ENCODE measurements around the gene RUSF1.
"Not testable (repeated sequence)": the region's sequence is repeated elsewhere in the genome, so short reads cannot be mapped to it uniquely, and the experiment has no call there.

RUSF1 gene

DNA sequence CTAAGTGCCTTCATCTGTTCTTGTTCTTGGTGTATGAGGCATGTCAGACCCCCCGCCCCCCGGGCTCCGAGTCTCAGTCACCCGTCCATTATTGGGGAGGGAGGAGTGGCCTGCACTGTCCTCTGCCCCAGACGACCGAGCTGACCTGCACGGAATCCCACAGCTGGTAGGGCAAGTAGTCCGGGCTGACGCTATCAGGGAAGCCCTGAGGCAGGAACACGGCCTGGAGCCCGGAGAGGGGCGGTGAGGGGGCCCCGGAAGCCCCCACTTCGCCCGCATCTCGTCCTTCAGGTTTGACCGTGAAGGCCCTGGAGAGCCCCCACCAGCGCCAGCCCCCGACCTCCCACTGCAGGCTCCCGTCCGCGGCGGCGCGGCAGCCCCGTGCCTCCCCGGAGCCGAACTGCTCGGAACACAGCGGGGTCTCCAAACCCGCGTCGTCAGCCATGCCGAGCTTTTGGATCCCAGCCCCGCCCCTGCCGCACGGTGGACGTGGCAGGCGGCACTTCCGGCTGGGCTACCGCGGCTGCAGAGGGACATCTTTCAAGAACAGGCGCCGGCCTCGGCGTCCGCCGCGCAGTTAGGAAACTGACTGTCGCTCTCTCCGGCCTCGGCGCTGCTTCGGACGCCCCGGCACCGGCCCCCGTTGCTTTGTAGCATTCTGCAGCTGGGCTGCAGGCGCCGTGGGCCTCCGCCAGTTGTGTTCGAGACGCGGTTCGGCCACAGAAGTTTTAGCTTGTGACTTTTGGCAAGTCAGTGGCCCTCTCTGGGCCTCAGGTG, at the start of gene RUSF1:
RUSF1 (minus strand) TSS at position 463 of the 777 bp plus-strand sequence; CDS start at position 445, 18 bp downstream.
- DNase-seq = peak; percentile 61

DNA sequence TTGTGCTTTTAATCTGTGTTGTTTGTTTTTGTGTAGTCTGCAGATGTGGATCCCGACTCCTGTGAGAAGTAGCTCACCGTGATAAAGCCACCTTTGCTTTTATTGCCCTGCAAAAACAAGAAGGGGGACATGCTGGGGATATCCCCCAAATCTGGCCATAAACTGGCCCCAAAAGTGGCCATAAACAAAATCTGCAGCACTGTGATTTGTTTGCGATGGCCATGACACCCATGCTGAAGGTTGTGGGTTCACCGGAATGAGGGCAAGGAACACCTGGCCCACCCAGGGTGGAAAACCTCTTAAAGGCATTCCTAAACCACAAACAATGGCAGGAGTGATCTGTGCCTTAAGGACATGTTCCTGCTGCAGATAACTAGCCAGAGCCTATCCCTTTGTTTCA, 34.6 kb upstream of the RUSF1 start:
- DNase-seq = no peak

DNA sequence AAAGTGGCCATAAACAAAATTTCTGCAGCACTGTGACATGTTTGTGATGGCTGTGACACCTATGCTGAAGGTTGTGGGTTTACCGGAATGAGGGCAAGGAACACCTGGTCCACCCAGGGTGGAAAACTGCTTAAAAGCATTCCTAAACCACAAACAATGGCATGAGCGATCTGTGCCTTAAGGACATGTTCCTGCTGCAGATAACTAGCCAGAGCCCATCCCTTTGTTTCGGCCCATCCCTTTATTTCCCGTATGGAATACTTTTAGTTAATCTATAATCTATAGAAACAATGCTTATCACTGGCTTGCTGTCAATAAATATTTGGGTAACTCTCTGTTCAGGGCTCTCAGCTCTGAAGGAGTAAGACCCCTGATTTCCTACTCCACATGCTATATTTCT, 31.6 kb upstream of the RUSF1 start:
- not testable (repeated sequence) for DNase-seq

DNA sequence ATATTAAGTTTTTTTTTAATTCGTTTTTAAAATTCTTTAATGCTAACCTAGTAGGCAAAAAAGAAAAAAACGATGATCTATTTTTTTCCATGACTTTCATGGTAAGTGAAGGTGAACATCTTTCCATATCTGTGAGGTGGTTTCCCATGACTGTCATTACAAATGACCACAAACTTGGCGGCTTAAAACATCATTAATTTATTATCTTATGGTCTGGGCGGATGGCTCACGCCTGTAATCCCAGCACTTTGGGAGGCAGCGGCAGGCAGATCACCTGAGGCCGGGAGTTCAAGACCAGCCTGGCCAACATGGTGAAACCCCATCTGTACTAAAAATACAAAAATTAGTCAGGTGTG, 30.0 kb upstream of the RUSF1 start:
- DNase-seq = not testable (repeated sequence)

DNA sequence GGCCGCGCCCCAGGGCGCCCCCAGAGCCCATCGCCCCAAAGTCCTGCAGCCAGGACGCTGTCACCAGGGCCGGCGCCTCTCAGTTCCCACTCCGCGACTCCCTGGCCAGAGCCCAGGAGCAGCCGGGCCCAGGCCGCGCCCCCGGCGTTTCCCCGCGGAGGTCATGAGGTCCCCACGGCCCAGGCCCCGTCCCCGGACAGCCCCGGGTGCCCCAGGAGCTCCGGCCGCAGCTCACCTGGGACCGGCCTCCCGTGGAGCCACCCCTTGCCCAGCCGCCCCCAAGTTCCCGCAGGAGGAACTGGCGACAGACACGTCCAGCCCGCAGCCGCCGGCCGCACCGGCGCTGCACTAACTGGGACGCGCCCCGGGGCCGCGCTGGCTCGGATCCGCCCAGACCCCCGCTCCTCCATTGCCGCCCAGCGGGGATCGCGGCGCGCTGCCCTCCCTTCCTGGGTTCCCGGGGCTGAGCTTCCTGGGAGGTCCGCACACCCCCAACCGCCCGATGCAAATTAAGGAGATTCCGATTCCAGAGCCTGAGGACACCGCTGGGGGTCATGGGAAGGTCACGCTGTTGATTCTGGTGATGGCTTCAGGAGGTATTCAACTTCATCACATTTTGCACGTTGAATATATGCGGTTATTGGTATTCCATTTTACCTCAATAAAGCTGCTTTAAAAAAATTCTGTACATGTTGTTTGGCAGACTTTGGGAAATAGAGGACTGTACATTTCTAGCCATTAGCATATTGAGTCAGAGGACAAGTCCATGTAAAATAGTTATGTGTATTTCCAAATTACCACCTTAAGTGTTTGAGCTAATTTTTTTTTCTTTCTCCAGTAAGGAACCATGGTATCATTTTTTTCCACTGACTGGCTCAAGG, 29.4 kb upstream of the RUSF1 start:
- DNase-seq = no peak

DNA sequence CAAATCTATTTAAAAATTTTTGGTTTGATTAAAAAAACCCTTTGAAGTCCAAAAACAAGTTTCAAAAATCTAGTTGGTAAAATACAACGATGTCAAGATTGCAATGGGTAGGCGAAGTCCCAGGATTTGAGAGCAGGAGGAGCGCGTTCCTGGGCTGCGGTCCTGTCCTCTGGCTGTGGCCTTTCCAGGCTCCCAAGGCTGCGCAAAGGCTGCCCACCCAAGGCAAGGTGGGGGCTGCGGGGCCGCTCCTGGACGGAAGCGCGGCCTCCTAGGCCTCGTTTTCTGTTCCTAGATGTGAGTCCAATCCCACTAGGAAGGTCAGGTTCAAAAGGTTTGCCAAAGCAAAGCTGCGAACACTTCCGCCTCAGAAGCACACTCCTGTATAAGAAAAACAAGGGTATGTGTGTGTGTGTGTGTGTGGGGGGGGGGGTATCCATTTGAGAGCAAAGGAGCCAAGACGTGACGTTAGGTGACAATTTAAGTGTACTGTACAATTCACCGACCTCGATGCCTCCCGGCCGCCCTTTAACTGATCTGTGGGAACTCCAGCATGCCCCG, 28.7 kb upstream of the RUSF1 start:
- DNase-seq = no peak

DNA sequence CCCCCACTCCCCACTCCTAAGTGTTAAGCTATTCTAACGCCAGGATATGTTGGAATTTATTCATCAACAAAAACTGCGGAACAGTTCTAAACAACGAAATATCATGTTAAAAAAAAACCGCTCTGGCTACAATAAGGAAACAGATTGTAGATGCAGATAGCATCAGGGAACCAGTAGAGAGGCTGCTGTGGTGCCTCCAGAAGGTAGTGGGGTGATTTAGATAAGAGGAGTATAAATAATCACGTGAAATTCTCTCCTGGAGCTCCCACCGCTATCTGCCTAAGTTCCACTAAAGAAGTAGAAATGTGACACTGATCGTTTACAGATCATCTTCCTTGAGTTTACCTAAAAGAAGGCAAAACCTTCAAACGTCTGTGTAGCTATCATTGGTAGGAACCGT, 27.5 kb upstream of the RUSF1 start:
- DNase-seq = no peak

DNA sequence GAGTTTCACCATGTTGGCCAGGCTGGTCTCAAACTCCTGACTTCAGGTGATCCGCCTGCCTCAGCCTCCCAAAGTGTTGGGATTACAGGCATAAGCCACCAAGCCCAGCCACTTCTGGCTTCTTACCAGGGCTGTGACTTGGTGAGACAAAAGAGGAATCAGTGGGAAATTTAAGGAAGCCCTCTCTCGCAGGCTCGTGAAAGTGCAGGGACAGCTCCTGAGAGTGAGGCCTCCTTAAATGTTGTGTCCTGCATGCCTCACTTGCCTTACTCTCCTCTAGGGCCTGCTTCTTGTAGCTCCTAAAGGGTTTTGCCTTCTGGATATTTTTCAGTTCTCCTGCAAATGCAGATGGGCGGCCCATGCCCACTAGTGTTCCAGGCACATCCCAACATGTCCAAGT, 24.7 kb upstream of the RUSF1 start:
- no peak for DNase-seq

DNA sequence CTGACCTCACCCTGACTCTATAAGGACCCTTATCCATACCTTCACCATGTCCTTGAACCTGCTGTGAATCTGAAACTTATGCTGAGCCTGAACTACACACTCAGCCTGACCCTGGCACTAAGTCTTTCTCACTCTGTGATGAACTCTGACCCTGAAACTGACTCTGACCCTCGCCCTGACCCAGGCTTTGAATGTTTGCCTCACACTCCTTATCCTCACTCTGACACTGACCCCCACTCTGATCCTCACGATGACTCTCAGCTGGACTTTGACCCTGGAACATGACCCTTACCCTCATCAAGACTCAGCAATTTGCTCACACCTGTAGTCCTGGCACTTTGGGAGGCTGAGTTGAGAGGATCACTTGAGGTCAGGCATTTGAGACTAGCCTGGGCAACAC, 23.9 kb upstream of the RUSF1 start:
- DNase-seq = no peak

DNA sequence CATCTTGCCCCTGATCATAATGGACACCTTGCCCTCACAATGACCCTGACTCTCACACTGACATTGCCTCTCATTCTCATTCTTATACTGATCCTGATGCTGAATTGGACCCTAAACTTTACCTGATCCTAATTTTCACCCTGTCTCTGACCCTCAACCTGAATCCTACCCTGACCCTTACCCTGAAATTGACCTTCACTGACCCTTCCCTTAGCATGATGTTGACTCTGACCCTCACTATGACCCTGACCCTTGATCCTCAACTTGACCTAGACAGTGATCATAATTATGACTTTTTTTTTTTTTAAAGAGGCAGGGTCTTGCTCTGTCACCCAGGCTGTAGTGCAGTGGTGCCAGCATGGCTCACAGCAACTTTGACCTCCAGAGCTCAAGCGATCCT, 22.9 kb upstream of the RUSF1 start:
- DNase-seq = no peak

DNA sequence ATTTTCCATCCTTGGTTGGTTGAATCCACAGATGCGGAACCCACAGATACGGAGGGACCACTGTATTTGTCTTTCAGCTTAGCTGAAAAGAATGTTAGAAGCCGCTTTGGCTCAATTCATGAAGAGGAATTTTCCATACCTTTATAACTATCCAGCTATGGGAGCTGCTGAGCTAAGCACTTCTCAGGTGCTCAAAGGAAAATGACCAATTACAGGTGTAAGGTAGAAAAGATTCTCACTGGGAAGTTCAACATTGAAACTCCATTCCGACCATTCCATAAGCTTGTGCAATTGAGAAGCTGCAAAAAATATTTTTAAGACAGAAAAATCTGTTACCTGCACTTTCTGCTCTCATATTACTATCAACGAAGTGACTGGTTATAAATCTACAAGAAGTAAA, 22.2 kb upstream of the RUSF1 start:
- no peak for DNase-seq

DNA sequence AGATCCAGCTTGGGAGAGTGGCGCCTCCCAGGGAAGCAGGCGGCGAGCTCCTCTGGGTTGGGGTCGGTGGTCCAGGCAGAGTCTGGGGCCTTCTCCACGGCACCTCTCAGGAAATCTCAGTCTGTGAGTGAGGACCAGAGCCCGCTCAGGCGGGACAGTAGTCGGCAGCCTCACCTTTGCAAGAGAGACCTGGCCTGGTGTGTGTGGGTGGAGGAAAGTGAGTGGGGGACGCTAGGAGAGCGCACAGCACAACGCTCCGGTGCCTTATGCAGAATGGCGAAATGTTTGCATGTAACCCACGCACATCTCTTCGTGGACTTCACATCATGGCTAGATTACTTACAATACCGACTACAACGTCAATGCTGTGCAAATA, 21.7 kb upstream of the RUSF1 start:
- no peak for DNase-seq

DNA sequence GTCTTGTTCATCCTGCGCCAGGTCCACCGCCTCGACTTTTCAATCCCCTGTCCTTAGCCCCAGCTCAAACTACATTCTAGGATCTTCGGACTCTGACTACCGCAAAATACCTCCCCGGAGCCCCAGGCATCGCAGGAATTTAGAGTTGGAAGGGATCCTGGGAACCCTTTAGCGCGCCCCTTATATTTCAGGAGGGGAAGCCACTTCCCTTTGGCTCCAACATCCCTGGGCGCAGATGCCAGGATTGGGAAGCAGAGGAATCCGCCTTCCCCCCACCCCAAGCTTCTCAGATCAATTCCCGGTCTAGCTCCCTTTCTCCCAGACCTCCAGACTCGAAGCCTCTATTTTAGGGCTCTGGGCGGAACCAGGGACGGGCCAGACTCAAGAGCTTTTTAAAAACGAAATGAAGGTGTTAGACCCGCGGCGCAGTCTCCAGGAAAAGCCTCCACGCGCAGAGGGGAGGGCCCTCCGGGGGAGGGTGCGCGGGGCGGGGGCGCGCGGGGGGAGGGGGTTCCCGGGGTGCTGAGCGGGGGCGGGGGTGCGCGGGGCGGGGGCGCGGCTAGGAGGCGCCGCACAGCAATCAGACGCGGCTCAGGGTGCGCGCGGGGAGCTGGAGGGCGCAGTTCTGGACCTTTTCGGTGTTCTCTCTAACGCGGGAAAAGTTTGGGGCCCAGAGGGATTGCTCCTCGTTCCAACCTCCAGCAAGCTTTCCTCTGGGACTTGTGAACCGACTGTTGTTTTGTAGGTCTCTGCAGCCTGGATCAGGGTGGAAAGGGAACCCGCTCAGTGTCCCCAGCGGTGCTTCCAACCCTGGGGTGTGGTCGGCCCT, 21.1 kb upstream of the RUSF1 start:
- DNase-seq = no peak

DNA sequence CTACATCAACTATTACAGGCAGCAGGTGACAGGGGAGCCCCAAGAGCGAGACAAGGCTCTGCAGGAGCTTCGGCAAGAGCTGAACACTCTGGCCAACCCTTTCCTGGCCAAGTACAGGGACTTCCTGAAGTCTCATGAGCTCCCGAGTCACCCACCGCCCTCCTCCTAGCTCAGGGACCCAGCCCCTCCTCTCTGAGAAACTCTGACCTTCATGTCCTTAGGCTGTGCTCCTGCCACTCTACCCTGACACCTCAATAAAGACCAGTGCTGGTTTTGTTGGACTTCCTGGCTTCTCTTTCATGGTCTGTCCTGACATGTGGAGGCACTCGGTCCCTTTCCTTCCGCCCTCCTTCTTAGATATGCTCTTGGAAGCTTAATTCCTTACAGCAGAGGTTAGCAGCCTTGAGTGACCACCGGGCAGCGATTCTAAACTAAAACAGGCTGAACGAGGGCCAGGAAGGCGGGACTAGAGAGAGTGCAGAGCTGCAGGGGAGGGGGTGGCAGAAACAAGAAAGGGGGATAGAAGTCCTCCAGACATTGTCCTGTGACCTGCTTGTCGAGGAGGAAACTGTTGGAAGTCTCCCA, 20.4 kb upstream of the RUSF1 start:
- DNase-seq = no peak

DNA sequence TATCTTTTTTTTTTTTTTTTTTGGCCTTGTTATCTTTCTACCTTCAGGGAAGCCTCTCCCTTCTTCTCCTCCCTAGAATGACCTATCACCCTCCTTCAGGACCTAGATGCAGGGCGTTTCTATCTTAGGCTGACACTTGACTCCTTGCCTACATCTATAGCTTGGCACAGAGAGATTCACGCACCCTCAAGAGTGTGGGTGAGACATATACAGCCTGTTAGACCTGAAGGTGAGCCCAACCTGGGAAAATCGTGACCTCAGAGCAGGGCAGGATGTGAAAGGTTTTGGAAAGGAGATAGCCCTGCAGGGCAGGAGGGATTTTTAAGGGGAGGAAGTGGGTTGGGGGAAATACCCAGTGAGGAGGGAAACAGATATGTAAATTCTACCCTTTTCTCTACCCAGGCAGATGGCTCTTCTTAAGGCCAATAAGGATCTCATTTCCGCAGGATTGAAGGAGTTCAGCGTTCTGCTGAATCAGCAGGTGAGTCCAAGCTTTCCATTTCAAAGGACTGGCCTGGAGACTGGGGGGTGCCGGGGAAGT, 19.6 kb upstream of the RUSF1 start, which contains the start of gene AHSP:
AHSP (plus strand) TSS at position 167 of the 541 bp plus-strand sequence; CDS start at position 407, 240 bp downstream.
- no peak for DNase-seq

DNA sequence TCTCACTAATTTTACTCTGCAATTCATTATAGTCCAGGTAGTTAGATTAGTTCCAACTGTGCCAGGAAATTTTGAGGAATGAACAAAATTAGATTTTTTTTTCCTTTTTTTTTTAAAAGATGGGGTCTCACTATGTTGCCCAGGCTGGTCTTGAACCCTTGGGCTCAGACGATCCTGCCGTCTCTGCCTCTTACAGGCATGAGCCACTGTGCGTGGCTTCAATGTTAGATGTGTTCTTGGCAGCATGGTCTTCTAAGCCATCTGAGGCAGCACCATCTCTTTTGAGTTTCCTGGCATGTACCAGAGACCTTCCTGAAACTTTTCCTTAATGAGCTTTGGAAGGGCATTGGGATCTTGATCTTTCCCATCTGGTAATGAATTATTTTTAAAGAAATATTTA, 16.9 kb upstream of the RUSF1 start:
- DNase-seq = no peak

DNA sequence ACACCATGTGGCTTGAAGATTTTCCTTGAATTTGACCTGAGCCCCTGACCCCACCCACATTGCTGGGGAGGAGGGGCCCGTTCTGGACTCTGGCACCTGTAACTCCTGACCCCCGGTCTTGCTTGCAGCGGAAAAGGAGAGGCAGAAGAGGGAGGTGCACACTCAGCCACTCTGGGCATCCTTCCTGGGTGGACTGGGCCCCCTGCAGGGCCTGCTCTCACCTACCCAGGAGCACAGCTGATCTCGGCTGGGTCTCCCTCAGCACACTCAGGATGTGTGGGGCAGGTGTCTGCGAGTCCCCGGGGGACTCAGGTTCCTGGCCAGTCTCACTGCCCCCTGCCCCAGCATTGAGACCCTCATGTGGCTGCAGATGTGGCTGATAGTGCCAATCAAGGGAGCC, 15.6 kb upstream of the RUSF1 start:
- DNase-seq = not testable (repeated sequence)

DNA sequence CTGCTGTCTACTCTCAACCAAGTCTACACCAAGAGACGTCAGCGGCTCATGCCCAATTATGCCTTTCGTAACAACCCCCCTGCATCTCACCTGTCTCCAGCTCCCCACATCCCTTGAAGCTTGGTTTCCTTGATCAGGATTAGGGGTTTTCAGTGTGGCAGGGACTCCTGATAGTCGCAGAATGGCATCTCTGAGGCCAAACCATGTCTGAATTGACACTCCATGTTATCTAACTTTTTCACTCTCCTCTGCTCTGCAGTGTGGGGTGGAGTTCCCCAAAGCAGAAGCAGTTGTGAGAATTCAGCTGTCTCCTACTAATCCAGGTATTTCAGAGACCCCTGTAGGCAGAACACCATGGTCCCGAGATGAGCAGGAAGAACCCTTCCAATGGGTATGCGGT, 13.9 kb upstream of the RUSF1 start:
- DNase-seq = no peak

DNA sequence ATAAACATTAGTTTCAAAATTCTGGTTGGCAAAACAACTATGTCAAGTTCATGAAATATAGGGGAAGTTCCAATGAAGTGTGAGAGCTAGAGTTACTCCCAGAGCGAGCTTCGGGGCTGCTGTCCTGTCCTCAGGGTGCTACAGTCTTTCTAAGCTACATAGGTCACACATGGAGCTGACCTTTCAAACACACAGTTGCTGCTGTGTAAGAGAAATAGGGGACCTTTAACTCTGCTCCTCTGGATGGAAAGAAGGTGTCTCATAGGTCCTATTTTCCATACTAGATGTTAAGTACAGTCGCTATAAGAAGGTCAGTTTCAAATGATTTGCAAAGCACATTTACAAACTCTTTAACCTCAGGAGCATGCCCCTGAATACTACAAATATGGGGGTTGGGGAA, 13.2 kb upstream of the RUSF1 start:
- no peak for DNase-seq

DNA sequence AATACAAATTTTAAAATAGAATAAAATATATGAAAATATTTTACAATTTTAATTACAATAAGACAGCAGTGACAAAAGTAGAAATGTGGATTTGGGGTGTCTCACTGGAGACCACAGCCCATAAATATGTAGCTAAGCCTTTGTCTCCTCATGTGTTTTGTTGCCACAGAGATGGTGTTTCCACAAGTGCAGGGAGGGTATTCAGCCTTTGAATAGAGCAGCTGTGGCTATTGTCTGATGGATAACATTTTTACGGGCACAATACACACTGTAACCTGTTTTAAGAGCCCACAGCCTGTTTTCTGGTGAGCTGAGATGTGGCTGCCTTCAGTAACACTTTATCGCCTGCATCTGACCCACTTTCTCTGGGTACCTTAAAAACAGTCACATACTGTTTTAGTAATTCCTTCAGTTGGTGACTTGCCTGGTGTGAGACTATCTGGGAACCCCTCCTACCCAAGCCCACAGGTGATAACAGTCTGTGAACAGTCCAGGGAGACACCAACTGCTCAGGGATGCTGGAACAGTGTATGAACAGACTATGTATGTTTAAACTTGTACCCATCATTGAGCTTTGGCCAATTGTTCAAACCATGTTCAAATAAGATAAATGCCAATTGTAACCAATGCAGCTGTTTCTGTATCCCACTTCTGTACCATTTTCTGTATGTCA, 11.7 kb upstream of the RUSF1 start:
- no peak for DNase-seq

DNA sequence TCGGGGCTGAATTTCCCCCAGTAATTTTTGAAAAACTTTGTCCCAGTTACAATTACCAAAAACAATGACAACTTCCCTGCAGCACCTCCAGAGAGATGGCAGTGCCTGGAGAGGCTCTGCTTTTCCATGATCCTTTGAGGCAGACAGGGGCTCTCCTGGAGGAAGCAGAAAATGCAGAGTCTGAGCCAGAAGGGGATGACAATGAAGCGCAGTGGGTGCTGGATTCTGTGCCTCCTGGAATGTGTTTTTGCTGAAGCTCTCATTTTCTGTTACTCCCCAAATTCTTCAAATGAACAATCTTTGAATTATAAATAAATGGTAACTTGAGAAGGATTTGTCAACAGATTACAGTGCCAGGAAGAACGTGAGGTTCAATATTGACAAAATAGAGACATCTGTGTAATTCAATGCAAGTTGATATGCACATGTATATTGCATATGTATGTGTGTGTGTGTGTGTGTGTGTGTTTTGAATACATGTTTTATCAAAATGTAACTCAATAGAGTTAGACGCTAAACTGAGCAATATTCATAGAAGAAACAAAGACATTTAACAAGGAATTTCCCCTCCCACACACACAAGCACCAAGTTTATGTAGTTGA, 9.7 kb upstream of the RUSF1 start:
- no peak for DNase-seq

Data from NCI-H446 treated with DMSO at 0.1 percent for 48 hours (cell line).